Stimulated activated CD4-positive, alpha-beta T cell treated with anti-CD3 and anti-CD28 coated beads, TNF-alpha, amount 100 ng/mL, for 1 hour (primary cell): Measurements from ENCODE around the gene DUSP10.

Experiments used
- DNase-seq, 3 donors: peaks; one replicate each; pipeline ENCODE4 v3.0.0-alpha.2; 2020; ENCODE audit warnings: low read depth in 3 of 3, low spot score in 1 of 3

Gene DUSP10

GRCh38 chr1:221696027-221696426 is 45.9 kb downstream of the DUSP10 start:
- DNase-seq = no peak

- no peak for DNase-seq
Measured at GRCh38 chr1:221695301-221695700, 46.6 kb downstream of the DUSP10 start.

GRCh38 chr1:221694109-221694508 is 47.8 kb downstream of the DUSP10 start:
- no peak for DNase-seq

GRCh38 chr1:221693087-221693486 is 48.8 kb downstream of the DUSP10 start:
- no peak for DNase-seq

- no peak for DNase-seq
Measured at GRCh38 chr1:221692643-221693042, 49.2 kb downstream of the DUSP10 start.

GRCh38 chr1:221691261-221691660 is 50.6 kb downstream of the DUSP10 start:
- no peak for DNase-seq

- no peak for DNase-seq
Measured at GRCh38 chr1:221690858-221691257, 51.0 kb downstream of the DUSP10 start.

GRCh38 chr1:221689138-221689537 is 52.8 kb downstream of the DUSP10 start:
- no peak for DNase-seq

GRCh38 chr1:221688488-221688843 is 53.4 kb downstream of the DUSP10 start:
- no peak for DNase-seq

GRCh38 chr1:221687836-221688487 is 53.9 kb downstream of the DUSP10 start:
- DNase-seq = no peak

GRCh38 chr1:221683681-221684080 is 58.2 kb downstream of the DUSP10 start:
- no peak for DNase-seq

GRCh38 chr1:221680085-221680484 is 61.8 kb downstream of the DUSP10 start:
- no peak for DNase-seq

GRCh38 chr1:221678014-221678413 is 63.9 kb downstream of the DUSP10 start:
- no peak for DNase-seq

GRCh38 chr1:221675880-221676800 is 65.7 kb downstream of the DUSP10 start:
- DNase-seq = no peak

GRCh38 chr1:221672965-221673364 is 68.9 kb downstream of the DUSP10 start:
- DNase-seq = no peak

GRCh38 chr1:221672239-221672645 is 69.6 kb downstream of the DUSP10 start:
- no peak for DNase-seq

- no peak for DNase-seq
Measured at GRCh38 chr1:221670081-221670480, 71.8 kb downstream of the DUSP10 start.

- no peak for DNase-seq
Measured at GRCh38 chr1:221669441-221669840, 72.4 kb downstream of the DUSP10 start.

- DNase-seq = no peak
Measured at GRCh38 chr1:221667504-221667903, 74.4 kb downstream of the DUSP10 start.

- DNase-seq = no peak
Measured at GRCh38 chr1:221664253-221664652, 77.6 kb downstream of the DUSP10 start.

- no peak for DNase-seq
Measured at GRCh38 chr1:221663321-221663720, 78.6 kb downstream of the DUSP10 start.

GRCh38 chr1:221655766-221656305 is 86.1 kb downstream of the DUSP10 start:
- DNase-seq = no peak
